H1 (cell line): ENCODE data around the gene IRAK1BP1. TPM values are rescaled to one million over a fixed set of nuclear protein-coding genes. Genes with fewer than 3 reads are reported as not detected.

Source experiments
- CTCF ChIA-PET: fragments of 300-600 bp; sonication (Branson Sonifier 250); formaldehyde crosslinking; loops from one replicate; lab custom pipeline; 2021; ENCODE audit not compliant: partially characterized antibody; lab: Charles Lee
- POLR2A ChIA-PET: fragments of 300-600 bp; sonication (Branson Sonifier 250); formaldehyde crosslinking; loops from one replicate; lab custom pipeline; 2021; ENCODE audit warnings: inconsistent platforms; ENCODE audit not compliant: partially characterized antibody; lab: Charles Lee
- DNase-seq, 2 experiments: peaks; one replicate each; pipeline versions ENCODE4 v3.0.0 to v3.0.0-alpha.2; 2010 to 2022; ENCODE audit warnings: low spot score in 2 of 2, low read depth in 1 of 2, mixed read lengths in 1 of 2
- FAIRE-seq: peaks from 2 replicates; lab custom pipeline; 2011; peaks lifted over from hg19 to GRCh38; lab: Jason Lieb, UNC
- H2AFZ ChIP-seq: 2 replicates; pipeline ENCODE4 v1.8.1; 2012; ENCODE audit warnings: low read length, inconsistent platforms
- H2AK5ac ChIP-seq: 2 replicates; pipeline ENCODE4 v1.6.1; 2013; ENCODE audit warnings: low read depth, low read length
- H2BK120ac ChIP-seq: replicated peaks from 2 replicates; pipeline ENCODE3; 2013; ENCODE audit warnings: low read depth, low read length, inconsistent platforms
- H2BK12ac ChIP-seq: 2 replicates; pipeline ENCODE4 v1.6.1; 2013; ENCODE audit warnings: low read depth, low read length
- H2BK15ac ChIP-seq: 2 replicates; pipeline ENCODE4 v1.6.1; 2013; ENCODE audit warnings: low read length
- H2BK20ac ChIP-seq: 2 replicates; pipeline ENCODE4 v1.6.1; 2013; ENCODE audit warnings: low read length
- H2BK5ac ChIP-seq: 2 replicates; pipeline ENCODE4 v1.6.1; 2013; ENCODE audit warnings: low read depth, low read length
- H3K14ac ChIP-seq: 2 replicates; pipeline ENCODE4 v1.6.1; 2013; ENCODE audit warnings: inconsistent platforms; ENCODE audit not compliant: insufficient read length
- H3K18ac ChIP-seq: 2 replicates; pipeline ENCODE4 v1.6.1; 2013; ENCODE audit warnings: low read length; ENCODE audit errors: extremely low read depth
- H3K23ac ChIP-seq: 2 replicates; pipeline ENCODE4 v1.6.1; 2013; ENCODE audit warnings: inconsistent platforms; ENCODE audit not compliant: insufficient read length
- H3K23me2 ChIP-seq: 2 replicates; pipeline ENCODE4 v1.6.1; 2013; ENCODE audit warnings: low read depth, low read length
- H3K27ac ChIP-seq: 2 replicates; pipeline ENCODE4 v1.6.1; 2011; ENCODE audit warnings: low read depth, low read length, inconsistent platforms
- H3K27me3 ChIP-seq, 4 experiments: replicated peaks in 1 of 4; 1 replicate in 1 of 4; 2 replicates in 3 of 4; pipeline versions ENCODE4 v1.6.1 to v1.8.1; 2011 to 2013; ENCODE audit warnings: low read length in 3 of 4, mild to moderate bottlenecking in 3 of 4, inconsistent platforms in 2 of 4, mixed read lengths in 2 of 4, moderate library complexity in 1 of 4; ENCODE audit not compliant: control insufficient read depth in 3 of 4, insufficient read depth in 3 of 4; ENCODE audit errors: extremely low read depth in 1 of 4
- H3K36me3 ChIP-seq, 4 experiments: 2 replicates each; pipeline versions ENCODE4 v1.6.1 to v1.8.1; 2011 to 2013; ENCODE audit warnings: mild to moderate bottlenecking in 4 of 4, low read length in 3 of 4, moderate library complexity in 2 of 4, control low read depth in 1 of 4, inconsistent platforms in 1 of 4; ENCODE audit not compliant: insufficient read depth in 4 of 4, control insufficient read depth in 2 of 4
- H3K4ac ChIP-seq: replicated peaks from 2 replicates; pipeline ENCODE3; 2013; ENCODE audit warnings: low read length, low read depth, mixed read lengths, inconsistent platforms; ENCODE audit not compliant: insufficient read length
- H3K4me1 ChIP-seq, 4 experiments: replicated peaks in 1 of 4; 1 replicate in 1 of 4; 2 replicates in 3 of 4; pipeline versions ENCODE4 v1.6.1 to v1.8.1; 2011 to 2013; ENCODE audit warnings: low read length in 3 of 4, inconsistent platforms in 2 of 4, mixed read lengths in 1 of 4; ENCODE audit not compliant: insufficient read depth in 4 of 4, control insufficient read depth in 3 of 4
- H3K4me2 ChIP-seq, 2 experiments: 2 replicates each; pipeline versions ENCODE4 v1.6.1 to v1.8.1; 2011 to 2013; ENCODE audit warnings: low read depth in 2 of 2, low read length in 2 of 2, control low read depth in 1 of 2, inconsistent platforms in 1 of 2, mild to moderate bottlenecking in 1 of 2; ENCODE audit not compliant: insufficient read depth in 1 of 2
- H3K4me3 ChIP-seq, 4 experiments: fragments of 200-600, 300-600 bp in 1 of 4; sonication (generic), shearing (Covaris generic), sonication (Bioruptor Twin) in 1 of 4; 2 replicates each; pipeline versions ENCODE4 v1.5.1 to v1.8.1; 2011 to 2016; ENCODE audit warnings: low read length in 4 of 4, low read depth in 3 of 4, control low read depth in 2 of 4, inconsistent platforms in 2 of 4, mild to moderate bottlenecking in 2 of 4, mixed read lengths in 1 of 4, moderate library complexity in 1 of 4; ENCODE audit not compliant: insufficient read depth in 2 of 4; ENCODE audit errors: extremely low read depth in 1 of 4
- H3K56ac ChIP-seq: replicated peaks from 2 replicates; pipeline ENCODE3; 2013; ENCODE audit warnings: low read depth, mild to moderate bottlenecking, mixed read lengths, low read length, inconsistent platforms; ENCODE audit not compliant: insufficient read length
- H3K79me1 ChIP-seq: 2 replicates; pipeline ENCODE4 v1.6.1; 2013; ENCODE audit warnings: low read depth, low read length, control low read depth
- H3K79me2 ChIP-seq, 2 experiments: 2 replicates each; pipeline versions ENCODE4 v1.6.1 to v1.8.1; 2012 to 2013; ENCODE audit warnings: low read length in 2 of 2, mild to moderate bottlenecking in 2 of 2, inconsistent platforms in 1 of 2; ENCODE audit not compliant: insufficient read depth in 2 of 2, control insufficient read depth in 1 of 2
- H3K9ac ChIP-seq, 4 experiments: replicated peaks in 1 of 4; 1 replicate in 1 of 4; 2 replicates in 3 of 4; pipeline versions ENCODE4 v1.6.1 to v1.8.1; 2011 to 2013; ENCODE audit warnings: low read depth in 3 of 4, low read length in 3 of 4, control low read depth in 2 of 4, mild to moderate bottlenecking in 2 of 4, moderate library complexity in 2 of 4, inconsistent platforms in 1 of 4; ENCODE audit errors: extremely low read depth in 1 of 4
- H3K9me3 ChIP-seq, 2 experiments: 2 replicates each; pipeline versions ENCODE4 v1.6.1 to v1.8.1; 2012 to 2013; ENCODE audit warnings: mild to moderate bottlenecking in 2 of 2, moderate library complexity in 2 of 2, control low read depth in 1 of 2, inconsistent platforms in 1 of 2, low read depth in 1 of 2, low read length in 1 of 2, mixed read lengths in 1 of 2; ENCODE audit not compliant: insufficient read depth in 2 of 2
- H4K20me1 ChIP-seq, 2 experiments: replicated peaks in 1 of 2; 2 replicates each; pipeline versions ENCODE3 to v1.8.1; 2011 to 2013; ENCODE audit warnings: inconsistent platforms in 2 of 2, low read length in 2 of 2, mild to moderate bottlenecking in 1 of 2; ENCODE audit not compliant: insufficient read depth in 2 of 2, control insufficient read depth in 1 of 2
- H4K5ac ChIP-seq: 2 replicates; pipeline ENCODE4 v1.6.1; 2013; ENCODE audit warnings: low read length, low read depth, mixed read lengths, inconsistent platforms; ENCODE audit not compliant: insufficient read length
- H4K8ac ChIP-seq: 2 replicates; pipeline ENCODE4 v1.8.0; 2013; ENCODE audit warnings: mild to moderate bottlenecking, moderate library complexity, low read length, inconsistent platforms; ENCODE audit not compliant: insufficient read depth; ENCODE audit errors: extremely low read depth
- H4K91ac ChIP-seq: replicated peaks from 2 replicates; pipeline ENCODE3; 2013; ENCODE audit warnings: low read length, mixed read lengths, inconsistent platforms; ENCODE audit not compliant: insufficient read length
- BCL11A ChIP-seq, 2 experiments: IDR thresholded peaks; one replicate each; pipeline ENCODE4 v1.6.1; 2011; ENCODE audit warnings: low read depth in 2 of 2, low read length in 2 of 2, mild to moderate bottlenecking in 2 of 2
- CREB1 ChIP-seq: IDR thresholded peaks from 2 replicates; pipeline ENCODE4 v1.6.1; 2012; ENCODE audit warnings: inconsistent platforms
- CTBP2 ChIP-seq: IDR thresholded peaks from 2 replicates; pipeline ENCODE4 v1.7.0; 2011; ENCODE audit warnings: borderline replicate concordance, mild to moderate bottlenecking, moderate library complexity, mixed read lengths, low read length; ENCODE audit not compliant: insufficient read depth, insufficient read length
- KDM5A ChIP-seq: fragments of 200-600 bp; IDR thresholded peaks from 2 replicates; pipeline ENCODE4 v1.7.1; 2012; ENCODE audit warnings: mild to moderate bottlenecking, low read length, inconsistent platforms, mixed read lengths
- RAD21 ChIP-seq, 2 experiments: IDR thresholded peaks in 1 of 2; conservative IDR thresholded peaks in 1 of 2; 2 replicates each; pipeline ENCODE4 v1.6.1; 2011; ENCODE audit warnings: low read depth in 2 of 2, low read length in 2 of 2, improper control_type of control experiment in 1 of 2, inconsistent platforms in 1 of 2, mild to moderate bottlenecking in 1 of 2, moderate library complexity in 1 of 2
- RBBP5 ChIP-seq: IDR thresholded peaks from 2 replicates; pipeline ENCODE4 v1.7.1; 2012; ENCODE audit warnings: low read depth, mild to moderate bottlenecking, inconsistent platforms, low read length, moderate library complexity, borderline replicate concordance
- TAF7 ChIP-seq: optimal IDR thresholded peaks from 2 replicates; pipeline ENCODE3; 2011; ENCODE audit warnings: low read depth, mild to moderate bottlenecking, inconsistent platforms, low read length, moderate library complexity, borderline replicate concordance
- TBP ChIP-seq: IDR thresholded peaks from 2 replicates; pipeline ENCODE4 v1.6.1; 2011; ENCODE audit warnings: low read depth, low read length, improper control_type of control experiment
- TEAD4 ChIP-seq: IDR thresholded peaks from 2 replicates; pipeline ENCODE4 v1.6.1; 2012; ENCODE audit warnings: low read depth, low read length, inconsistent platforms, mixed read lengths
- YY1 ChIP-seq: IDR thresholded peaks from 2 replicates; pipeline ENCODE4 v1.6.1; 2011; ENCODE audit warnings: low read depth, mild to moderate bottlenecking, low read length
- WGBS, 2 experiments: shearing (Covaris generic) in 1 of 2; methylation state at CpG; one replicate each; pipeline versions ENCODE4 v1.1.6 to v1.1.7; 2013 to 2015; ENCODE audit warnings: low lambda C conversion rate in 2 of 2, mixed read lengths in 2 of 2, inconsistent platforms in 1 of 2, low coverage in 1 of 2, missing lambda C conversion rate in 1 of 2; ENCODE audit not compliant: insufficient replicate concordance in 2 of 2, insufficient coverage in 1 of 2, insufficient read length in 1 of 2; ENCODE audit errors: extremely low coverage in 1 of 2, missing lambda C conversion rate in 1 of 2; 5-methylcytosine and 5-hydroxymethylcytosine counted together
- polyA plus RNA-seq, 7 experiments: library from polyadenylated mRNA; depleted of rRNA in 3 of 7; stranded (reverse) in 5 of 7; unstranded in 2 of 7; fragments of >200 nt in 5 of 7; fragments of 200-250 nt in 2 of 7; gene quantifications; 1 replicate in 5 of 7; 2 replicates in 1 of 7; 4 replicates in 1 of 7; pipeline versions ENCODE4 v1.2.1 to v1.2.3, GENCODE V29; 2011 to 2013; ENCODE audit warnings: missing spikeins in 2 of 7, mixed read lengths in 2 of 7
- total RNA-seq: library from RNA; stranded (reverse); fragmentation: NEBNext Ultra II Directional; extraction: Animal tissue kit (Norgen Biotek cat#: 25700); gene quantifications from 2 replicates; pipeline ENCODE4 v1.2.1, GENCODE V29; 2021
- TF ChIP-seq, protein P1 (sequence below): IDR thresholded peaks from 2 replicates; pipeline ENCODE4 v1.6.1; 2012; ENCODE audit warnings: inconsistent platforms

IRAK1BP1 gene
- total and polyA plus RNA-seq, 2 of the 8 experiments (the other 6 are each of a cell fraction or from before 2014, with no cell fraction given) = 3.7 to 4.7 TPM

DNA sequence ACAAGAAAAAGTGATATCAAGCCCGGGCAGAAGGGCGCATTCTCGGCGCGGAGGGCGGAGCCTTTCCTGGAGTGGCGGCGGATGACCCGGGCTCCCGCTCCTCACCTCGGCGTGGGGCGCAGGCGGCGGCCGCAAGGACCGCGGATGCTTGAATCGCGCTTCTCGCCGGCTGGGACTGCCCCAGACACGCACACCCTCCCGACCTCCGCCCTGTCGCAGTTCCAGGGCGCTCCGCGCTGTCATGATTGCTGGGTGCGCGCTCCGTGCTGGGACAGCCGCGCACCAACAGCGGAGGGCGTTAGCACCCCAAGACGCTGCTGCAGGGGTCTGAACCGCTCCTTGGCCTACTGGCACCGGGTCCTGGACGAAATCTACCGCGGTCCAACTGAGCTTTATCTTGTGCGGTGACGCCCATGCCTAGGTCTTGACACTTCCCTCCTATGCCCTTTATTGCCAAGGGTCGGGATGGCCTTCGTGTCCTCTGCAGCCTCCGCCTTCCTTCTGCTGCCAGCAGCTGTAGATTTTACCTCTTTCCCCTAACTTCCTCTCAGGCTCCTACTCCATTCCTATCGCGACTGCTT, 43.3 kb downstream of the IRAK1BP1 start:
- no peak overlapping the region for H2BK120ac ChIP-seq
- no peak overlapping the region for H3K4ac ChIP-seq
- no peaks in the 10 kb centered on the region for H3K36me3 ChIP-seq
- 0 out of 2 replicates have a peak overlapping the region, but pooled peaks have one; percentile 7 for H4K8ac ChIP-seq
- H3K79me2 ChIP-seq = no peaks in the 10 kb centered on the region
- no peak overlapping the region for H4K5ac ChIP-seq
- H3K23me2 ChIP-seq = peaks cover 7% of the 10 kb centered on the region
- peak overlapping the region; percentile 38 to 69 (median 63) for H3K4me3 ChIP-seq
- H3K79me1 ChIP-seq = no peaks in the 10 kb centered on the region; the same call in 1 of the 2 replicates
- H3K9me3 ChIP-seq = no peaks in the 10 kb centered on the region
- no peak for FAIRE-seq
- no peak overlapping the region for H2BK20ac ChIP-seq
- DNase-seq = peak; percentile 23 to 77
- H3K27me3 ChIP-seq = peaks cover 0 to 9% (median 4%) of the 10 kb centered on the region in 4 experiments; a peak in 6 of 7 replicates
- no peak overlapping the region for H4K91ac ChIP-seq
- CTCF ChIA-PET = interaction anchor here (0.6 to 1.5 kb wide), 4 partner anchors 10 to 802 kb away, joined by 3 to 6 read pairs (median 3); no protein-coding TSS in a partner anchor
- peaks cover 0 to 7% (median 1%) of the 10 kb centered on the region in 4 experiments; a peak in 4 of 7 replicates for H3K4me1 ChIP-seq
- H4K20me1 ChIP-seq = peaks cover 0 to 2% of the 10 kb centered on the region in 2 experiments
- H3K4me2 ChIP-seq = peak overlapping the region; percentile 90 to 99
- H2AFZ ChIP-seq = peak overlapping the region; percentile 95
- H2AK5ac ChIP-seq = no peak overlapping the region
- H3K14ac ChIP-seq = no peak overlapping the region
- H3K18ac ChIP-seq = peak overlapping the region; percentile 68; the same call in 1 of the 2 replicates
- POLR2A ChIA-PET = interaction anchor here (1.2 kb wide), 1 partner anchor 15 kb away, joined by 3 read pairs; no protein-coding TSS in a partner anchor
- no peak overlapping the region for H2BK15ac ChIP-seq
- 5% methylated on average over 41 of the region's 49 CpGs; no CpG with 5 or more reads in 1 of the 2 experiments for WGBS, 2 experiments
- no peak overlapping the region for H3K23ac ChIP-seq
- H3K56ac ChIP-seq = no peak overlapping the region
- no peak overlapping the region for H2BK5ac ChIP-seq
- no peak overlapping the region; a peak in 1 of 7 replicates for H3K9ac ChIP-seq
- H2BK12ac ChIP-seq = no peak overlapping the region
- H3K27ac ChIP-seq = no peak overlapping the region
- peak; percentile 13; the same call in 1 of the 2 replicates for TF ChIP-seq TEAD4
- TF ChIP-seq, protein P1, sequence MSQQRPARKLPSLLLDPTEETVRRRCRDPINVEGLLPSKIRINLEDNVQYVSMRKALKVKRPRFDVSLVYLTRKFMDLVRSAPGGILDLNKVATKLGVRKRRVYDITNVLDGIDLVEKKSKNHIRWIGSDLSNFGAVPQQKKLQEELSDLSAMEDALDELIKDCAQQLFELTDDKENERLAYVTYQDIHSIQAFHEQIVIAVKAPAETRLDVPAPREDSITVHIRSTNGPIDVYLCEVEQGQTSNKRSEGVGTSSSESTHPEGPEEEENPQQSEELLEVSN = peak; percentile 87
- TF ChIP-seq CTBP2 = peak; percentile 37
- TF ChIP-seq YY1 = no peak
- TF ChIP-seq RBBP5 = 0 out of 2 replicates have a peak, but pooled peaks have one; percentile 57
- TF ChIP-seq BCL11A (IDR thresholded peaks at IDR 0.05; ENCODE audit: low read depth in 2 of 2, low read length in 2 of 2) = no peak
- no peak for TF ChIP-seq TAF7
- TF ChIP-seq CREB1 = 0 out of 2 replicates have a peak, but pooled peaks have one; percentile 44
- no peak for TF ChIP-seq KDM5A
- TF ChIP-seq RAD21 (IDR thresholded peaks at IDR 0.05 in 1 of 2, conservative IDR thresholded peaks at IDR 0.05 in 1 of 2; ENCODE audit: low read depth in 2 of 2, low read length in 2 of 2) = peak; percentile 5 to 9; a peak in 2 of 4 replicates
- TF ChIP-seq TBP = no peak
